ENCODE data around the gene C11orf91.
A peak's percentile ranks its signal among the peaks of the same experiment; 100 is the strongest.

C11orf91 gene

GRCh38 chr11:33659370-33660139 lies 41.1 kb downstream of the C11orf91 start:
- H3K4me3 ChIP-seq: no peak overlapping the region
- H3K27ac ChIP-seq: no peak overlapping the region

- no peak overlapping the region for H3K4me3 ChIP-seq
- H3K27ac ChIP-seq: no peak overlapping the region
Observed at GRCh38 chr11:33658195-33658900, 42.3 kb downstream of the C11orf91 start.

- no peak overlapping the region for H3K27ac ChIP-seq
Observed at GRCh38 chr11:33657757-33658156, 42.9 kb downstream of the C11orf91 start.

GRCh38 chr11:33656768-33657167 lies 43.9 kb downstream of the C11orf91 start:
- no peak overlapping the region for H3K4me3 ChIP-seq
- H3K27ac ChIP-seq: peak overlapping the region in 7 of 21 experiments; percentile 14 to 67 (median 29)

More at GRCh38 chr11:33657757-33658156, 42.9 kb downstream of the C11orf91 start:
- no peak overlapping the region for H3K4me3 ChIP-seq

GRCh38 chr11:33655842-33656600 lies 44.6 kb downstream of the C11orf91 start:
- Histone ChIP-seq H3K4me3 (no peak overlapping the region), H3K27ac (peak overlapping the region in 11 of 21 experiments; percentile 4 to 67 (median 30))

- H3K27ac ChIP-seq: no peak overlapping the region
- H3K4me3 ChIP-seq: no peak overlapping the region
Observed at GRCh38 chr11:33654594-33654993, 46.0 kb downstream of the C11orf91 start.

- Histone ChIP-seq H3K4me3 (no peak overlapping the region), H3K27ac (no peak overlapping the region)
Observed at GRCh38 chr11:33652930-33653329, 47.7 kb downstream of the C11orf91 start.

- no peak overlapping the region for H3K4me3 ChIP-seq
- H3K27ac ChIP-seq: no peak overlapping the region
Observed at GRCh38 chr11:33652431-33652830, 48.2 kb downstream of the C11orf91 start.

- Histone ChIP-seq H3K27ac (no peak overlapping the region), H3K4me3 (no peak overlapping the region)
Observed at GRCh38 chr11:33651990-33652389, 48.6 kb downstream of the C11orf91 start.

- Histone ChIP-seq H3K27ac (no peak overlapping the region), H3K4me3 (no peak overlapping the region)
Observed at GRCh38 chr11:33651555-33651954, 49.1 kb downstream of the C11orf91 start.

- Histone ChIP-seq H3K4me3 (no peak overlapping the region), H3K27ac (no peak overlapping the region)
Observed at GRCh38 chr11:33649944-33650343, 50.7 kb downstream of the C11orf91 start.
